AG04450 (cell line): ENCODE measurements around the gene SRPX2. TPM values are rescaled to one million over a fixed set of nuclear protein-coding genes. Genes with fewer than 3 reads are reported as not detected.

ENCODE experiments used
- CTCF ChIA-PET: fragments of 300-600, 350-600 bp; formaldehyde crosslinking; extraction: SDS; loops from one replicate; lab custom pipeline; 2022; ENCODE audit warnings: antibody characterized with exemption, inconsistent platforms; lab: Charles Lee
- POLR2A ChIA-PET: fragments of 350-600 bp; formaldehyde crosslinking; extraction: SDS; loops from one replicate; lab custom pipeline; 2021; ENCODE audit warnings: antibody characterized with exemption, inconsistent platforms; lab: Yijun Ruan, JAX
- DNase-seq: peaks from one replicate; pipeline ENCODE4 v3.0.0-alpha.2; 2011; ENCODE audit warnings: low read depth, low spot score
- H3K27ac ChIP-seq: one replicate; pipeline ENCODE4 v1.5.1; 2012; ENCODE audit warnings: low read depth, low read length, control low read depth
- H3K27me3 ChIP-seq: one replicate; pipeline ENCODE4 v1.6.0; 2012; ENCODE audit warnings: low read length; ENCODE audit not compliant: control insufficient read depth, insufficient read depth
- H3K4me3 ChIP-seq: 2 replicates; pipeline ENCODE4 v1.5.1; 2011; ENCODE audit warnings: mild to moderate bottlenecking, low read depth, low read length, control low read depth
- H3K9me3 ChIP-seq: 2 replicates; pipeline ENCODE4 v1.5.1; 2012; ENCODE audit warnings: low read length; ENCODE audit not compliant: control insufficient read depth, insufficient read depth
- CTCF ChIP-seq: IDR thresholded peaks from 2 replicates; pipeline ENCODE4 v1.5.1; 2011; ENCODE audit warnings: low read depth, low read length, control low read depth, inconsistent platforms
- polyA plus RNA-seq: library from polyadenylated mRNA; depleted of rRNA; stranded (reverse); fragments of >200 nt; gene quantifications from 2 replicates; pipeline ENCODE4 v1.2.3, GENCODE V29; 2011

Gene SRPX2
- polyA plus RNA-seq, 1 experiment: 87.1 TPM

GRCh38 chrX:100696699-100697351 lies 52.8 kb downstream of the SRPX2 start:
- no peak for TF ChIP-seq CTCF
- no peak overlapping the region for H3K27ac ChIP-seq
- no peaks in the 10 kb centered on the region for H3K27me3 ChIP-seq
- H3K4me3 ChIP-seq: no peak overlapping the region
- no peaks in the 10 kb centered on the region for H3K9me3 ChIP-seq
- DNase-seq: no peak
- CTCF ChIA-PET: interaction anchor here (1.9 kb wide), 1 partner anchor 72 kb away, joined by 10 read pairs; no protein-coding TSS in a partner anchor
- POLR2A ChIA-PET: no interaction called here

GRCh38 chrX:100698551-100698950 lies 54.6 kb downstream of the SRPX2 start:
- no peak for DNase-seq
- no peak overlapping the region for H3K4me3 ChIP-seq
- ChIA-PET CTCF (interaction anchor here (0.8 to 1.9 kb wide), 3 partner anchors 61 to 70 kb away, joined by 3 to 8 read pairs (median 3); partner anchors contain the start of gene TSPAN6), POLR2A (no interaction called here)
- no peak overlapping the region for H3K27ac ChIP-seq
- no peak for TF ChIP-seq CTCF
- no peaks in the 10 kb centered on the region for H3K27me3 ChIP-seq
- H3K9me3 ChIP-seq: no peaks in the 10 kb centered on the region

GRCh38 chrX:100700809-100701208 lies 56.8 kb downstream of the SRPX2 start:
- POLR2A ChIA-PET: no interaction called here
- no peak for DNase-seq
- Histone ChIP-seq H3K9me3 (no peaks in the 10 kb centered on the region), H3K27ac (no peak overlapping the region), H3K4me3 (no peak overlapping the region), H3K27me3 (no peaks in the 10 kb centered on the region)
- no peak for TF ChIP-seq CTCF
- CTCF ChIA-PET: interaction anchor here (0.9 to 1.9 kb wide), 2 partner anchors 16 to 68 kb away, joined by 3 to 8 read pairs; no protein-coding TSS in a partner anchor

- CTCF ChIA-PET: interaction anchor here (1.1 kb wide), 1 partner anchor 64 kb away, joined by 3 read pairs; no protein-coding TSS in a partner anchor
- POLR2A ChIA-PET: no interaction called here
- Histone ChIP-seq H3K4me3 (no peak overlapping the region), H3K9me3 (no peaks in the 10 kb centered on the region), H3K27ac (no peak overlapping the region), H3K27me3 (no peaks in the 10 kb centered on the region)
- DNase-seq: no peak
- no peak for TF ChIP-seq CTCF
Observed at GRCh38 chrX:100704581-100705203, 60.7 kb downstream of the SRPX2 start.

GRCh38 chrX:100710816-100711215 lies 66.8 kb downstream of the SRPX2 start:
- Histone ChIP-seq H3K27ac (no peak overlapping the region), H3K4me3 (no peak overlapping the region), H3K9me3 (no peaks in the 10 kb centered on the region), H3K27me3 (no peaks in the 10 kb centered on the region)
- no peak for TF ChIP-seq CTCF
- DNase-seq: no peak
- CTCF ChIA-PET: interaction anchor here (0.6 to 1.6 kb wide), 2 partner anchors 26 to 40 kb away, joined by 4 read pairs; no protein-coding TSS in a partner anchor
- POLR2A ChIA-PET: no interaction called here
